Keratinocyte (primary cell): ENCODE data around the gene MYO7B.

Source experiments
- EZH2 ChIP-seq: IDR thresholded peaks from one replicate; pipeline ENCODE4 v1.6.1; 2012; ENCODE audit warnings: inconsistent platforms, mild to moderate bottlenecking, low read length, moderate library complexity
- TF ChIP-seq, protein P1 (sequence below), 3 experiments: IDR thresholded peaks in 1 of 3; conservative IDR thresholded peaks in 1 of 3; optimal IDR thresholded peaks in 1 of 3; 2 replicates in 2 of 3; 3 replicates in 1 of 3; pipeline versions ENCODE3 to v1.5.1; 2011; ENCODE audit warnings: low read length in 3 of 3, mild to moderate bottlenecking in 3 of 3, moderate library complexity in 2 of 3, control low read depth in 1 of 3, inconsistent platforms in 1 of 3; ENCODE audit not compliant: insufficient read depth in 2 of 3; ENCODE audit errors: extremely low read depth in 1 of 3

DNA sequence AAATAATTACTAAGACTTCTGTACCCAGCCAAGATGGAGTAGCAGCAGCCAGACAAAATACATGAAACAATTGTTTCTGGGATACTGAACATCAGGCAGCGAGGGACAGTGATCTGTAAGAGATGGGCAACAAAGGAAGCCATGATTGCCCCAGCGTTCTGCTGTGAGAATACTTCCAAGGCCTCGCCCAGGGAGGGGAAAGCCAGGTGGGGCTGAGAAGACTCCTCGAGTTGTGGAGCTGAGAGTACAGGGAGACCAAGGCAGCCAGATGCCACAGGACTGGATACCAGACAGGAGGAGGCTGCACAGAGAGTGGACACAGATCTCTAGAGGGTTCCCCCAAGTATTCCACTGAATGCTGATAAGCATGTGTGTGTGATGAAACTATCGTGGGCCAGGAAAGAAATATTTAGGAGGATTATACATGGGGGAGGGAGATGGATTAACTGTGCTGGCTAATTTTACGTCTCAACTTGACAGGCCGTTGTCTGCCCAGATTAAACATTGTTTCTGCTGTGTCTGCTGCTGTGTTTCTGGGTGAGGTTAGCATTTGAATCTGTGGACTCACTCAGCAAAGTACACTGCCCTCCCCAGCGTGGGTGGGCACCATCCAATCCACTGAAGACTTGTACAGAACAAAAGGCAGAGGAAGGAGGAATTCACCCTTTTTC lies 150.1 kb downstream of the MYO7B start:
- TF ChIP-seq, protein P1, sequence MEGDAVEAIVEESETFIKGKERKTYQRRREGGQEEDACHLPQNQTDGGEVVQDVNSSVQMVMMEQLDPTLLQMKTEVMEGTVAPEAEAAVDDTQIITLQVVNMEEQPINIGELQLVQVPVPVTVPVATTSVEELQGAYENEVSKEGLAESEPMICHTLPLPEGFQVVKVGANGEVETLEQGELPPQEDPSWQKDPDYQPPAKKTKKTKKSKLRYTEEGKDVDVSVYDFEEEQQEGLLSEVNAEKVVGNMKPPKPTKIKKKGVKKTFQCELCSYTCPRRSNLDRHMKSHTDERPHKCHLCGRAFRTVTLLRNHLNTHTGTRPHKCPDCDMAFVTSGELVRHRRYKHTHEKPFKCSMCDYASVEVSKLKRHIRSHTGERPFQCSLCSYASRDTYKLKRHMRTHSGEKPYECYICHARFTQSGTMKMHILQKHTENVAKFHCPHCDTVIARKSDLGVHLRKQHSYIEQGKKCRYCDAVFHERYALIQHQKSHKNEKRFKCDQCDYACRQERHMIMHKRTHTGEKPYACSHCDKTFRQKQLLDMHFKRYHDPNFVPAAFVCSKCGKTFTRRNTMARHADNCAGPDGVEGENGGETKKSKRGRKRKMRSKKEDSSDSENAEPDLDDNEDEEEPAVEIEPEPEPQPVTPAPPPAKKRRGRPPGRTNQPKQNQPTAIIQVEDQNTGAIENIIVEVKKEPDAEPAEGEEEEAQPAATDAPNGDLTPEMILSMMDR (optimal IDR thresholded peaks at IDR 0.05 in 1 of 3, IDR thresholded peaks at IDR 0.05 in 1 of 3, conservative IDR thresholded peaks at IDR 0.05 in 1 of 3; ENCODE audit: extremely low read depth in 1 of 3, insufficient read depth in 2 of 3, low read length in 3 of 3), result no peak
- no peak for TF ChIP-seq EZH2
